ENCODE results near the gene GALNT5. TPM values are rescaled to one million over a fixed set of nuclear protein-coding genes. Genes with fewer than 3 reads are reported as not detected.

GALNT5 gene
- total RNA-seq, 1 donor from 2014 or later = 40.2 TPM

DNA sequence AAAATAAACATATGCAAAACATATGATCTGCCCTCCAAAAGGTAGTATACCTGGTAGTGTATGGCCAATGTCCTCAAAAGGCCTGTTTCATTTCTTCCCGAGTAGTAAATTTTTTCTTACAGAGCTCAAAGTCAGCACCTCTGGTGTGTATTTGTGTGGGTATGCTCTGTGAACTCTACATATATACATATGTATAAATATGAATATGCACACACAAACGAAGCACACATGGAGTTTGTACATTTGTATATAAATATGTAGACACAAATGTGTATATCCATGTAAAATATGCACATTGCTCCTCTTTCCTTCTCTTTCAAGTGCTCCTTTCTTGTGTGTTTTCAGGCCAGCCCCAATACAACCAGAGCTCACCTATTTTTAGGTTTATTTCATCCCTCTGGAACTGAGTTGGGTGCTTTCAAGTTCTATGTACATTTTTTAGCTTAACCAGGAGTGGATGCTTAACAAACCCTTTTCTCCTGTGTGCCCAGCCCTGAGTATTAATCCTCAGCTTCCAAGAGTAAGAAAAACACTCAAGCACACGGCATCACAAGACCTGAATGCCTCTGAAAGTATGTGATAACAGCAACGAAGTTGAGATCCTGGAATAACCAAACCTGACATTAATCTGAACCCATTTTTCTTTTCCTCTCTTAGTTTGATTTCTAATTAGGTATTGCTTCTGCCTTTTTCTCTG, 12.2 kb upstream of the GALNT5 start:
- no peaks in the 10 kb centered on the region for H3K27me3 ChIP-seq
- H3K27ac ChIP-seq = no peak overlapping the region
- intact Hi-C loops (cut with DNase I) = no loop called here
- DNase-seq (no peak), ATAC-seq (peak; percentile 55)
- H3K4me1 ChIP-seq = no peaks in the 10 kb centered on the region
- H3K4me3 ChIP-seq = no peak overlapping the region
- H3K36me3 ChIP-seq = no peaks in the 10 kb centered on the region
- TF ChIP-seq, protein P1, sequence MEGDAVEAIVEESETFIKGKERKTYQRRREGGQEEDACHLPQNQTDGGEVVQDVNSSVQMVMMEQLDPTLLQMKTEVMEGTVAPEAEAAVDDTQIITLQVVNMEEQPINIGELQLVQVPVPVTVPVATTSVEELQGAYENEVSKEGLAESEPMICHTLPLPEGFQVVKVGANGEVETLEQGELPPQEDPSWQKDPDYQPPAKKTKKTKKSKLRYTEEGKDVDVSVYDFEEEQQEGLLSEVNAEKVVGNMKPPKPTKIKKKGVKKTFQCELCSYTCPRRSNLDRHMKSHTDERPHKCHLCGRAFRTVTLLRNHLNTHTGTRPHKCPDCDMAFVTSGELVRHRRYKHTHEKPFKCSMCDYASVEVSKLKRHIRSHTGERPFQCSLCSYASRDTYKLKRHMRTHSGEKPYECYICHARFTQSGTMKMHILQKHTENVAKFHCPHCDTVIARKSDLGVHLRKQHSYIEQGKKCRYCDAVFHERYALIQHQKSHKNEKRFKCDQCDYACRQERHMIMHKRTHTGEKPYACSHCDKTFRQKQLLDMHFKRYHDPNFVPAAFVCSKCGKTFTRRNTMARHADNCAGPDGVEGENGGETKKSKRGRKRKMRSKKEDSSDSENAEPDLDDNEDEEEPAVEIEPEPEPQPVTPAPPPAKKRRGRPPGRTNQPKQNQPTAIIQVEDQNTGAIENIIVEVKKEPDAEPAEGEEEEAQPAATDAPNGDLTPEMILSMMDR (IDR thresholded peaks at IDR 0.05) = no peak
- no peaks in the 10 kb centered on the region for H3K9me3 ChIP-seq

DNA sequence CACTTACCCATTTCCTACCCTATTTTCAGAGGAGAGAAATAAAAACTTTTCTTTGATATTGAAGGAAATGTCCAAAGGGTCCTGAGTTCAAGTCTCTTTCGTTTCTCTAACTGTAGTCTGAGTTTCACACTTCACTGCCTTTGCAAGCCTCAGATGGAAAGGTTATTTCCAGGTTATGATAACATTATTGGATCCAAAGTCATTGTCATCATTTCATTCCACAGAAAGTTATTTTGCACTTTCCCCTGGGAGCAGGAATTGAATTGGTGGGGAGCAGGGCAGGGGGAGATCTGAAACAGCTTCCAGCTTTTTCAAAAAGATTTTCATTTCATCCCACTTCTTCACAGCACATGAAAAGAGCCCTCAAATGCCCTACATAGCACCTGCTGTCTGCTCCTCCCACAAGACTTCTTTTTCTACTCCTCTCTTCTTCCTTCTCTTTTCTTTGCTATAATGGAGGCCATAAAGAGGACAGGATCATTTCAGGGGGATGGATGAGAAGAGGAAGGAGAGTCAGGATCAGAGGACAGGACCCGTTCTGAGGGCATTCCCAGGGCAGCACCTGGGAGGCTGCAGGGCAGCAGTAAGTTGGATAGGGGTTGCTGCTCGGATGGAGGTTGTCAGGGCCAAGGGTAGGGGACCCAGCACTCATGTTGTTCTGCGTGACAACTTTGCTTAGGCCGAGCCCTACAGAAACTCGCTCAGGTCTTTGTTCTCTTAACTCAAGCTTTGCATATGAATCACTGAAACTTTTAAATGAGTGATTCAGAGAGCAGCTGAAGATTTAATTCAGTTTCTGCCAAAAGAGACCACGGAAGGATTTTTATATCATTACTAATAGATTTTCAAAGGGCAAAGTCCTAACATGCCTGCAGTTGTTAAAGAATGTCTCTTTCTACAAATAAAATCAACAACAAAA, 11.4 kb upstream of the GALNT5 start:
- intact Hi-C loops (cut with DNase I) = no loop called here
- H3K27ac ChIP-seq = no peak overlapping the region
- H3K4me1 ChIP-seq = no peaks in the 10 kb centered on the region
- H3K36me3 ChIP-seq = no peaks in the 10 kb centered on the region
- no peaks in the 10 kb centered on the region for H3K27me3 ChIP-seq
- TF ChIP-seq, protein P1 (IDR thresholded peaks at IDR 0.05) = no peak
- peak; percentile 36 for ATAC-seq
- no peaks in the 10 kb centered on the region for H3K9me3 ChIP-seq
- DNase-seq = no peak
- no peak overlapping the region for H3K4me3 ChIP-seq

DNA sequence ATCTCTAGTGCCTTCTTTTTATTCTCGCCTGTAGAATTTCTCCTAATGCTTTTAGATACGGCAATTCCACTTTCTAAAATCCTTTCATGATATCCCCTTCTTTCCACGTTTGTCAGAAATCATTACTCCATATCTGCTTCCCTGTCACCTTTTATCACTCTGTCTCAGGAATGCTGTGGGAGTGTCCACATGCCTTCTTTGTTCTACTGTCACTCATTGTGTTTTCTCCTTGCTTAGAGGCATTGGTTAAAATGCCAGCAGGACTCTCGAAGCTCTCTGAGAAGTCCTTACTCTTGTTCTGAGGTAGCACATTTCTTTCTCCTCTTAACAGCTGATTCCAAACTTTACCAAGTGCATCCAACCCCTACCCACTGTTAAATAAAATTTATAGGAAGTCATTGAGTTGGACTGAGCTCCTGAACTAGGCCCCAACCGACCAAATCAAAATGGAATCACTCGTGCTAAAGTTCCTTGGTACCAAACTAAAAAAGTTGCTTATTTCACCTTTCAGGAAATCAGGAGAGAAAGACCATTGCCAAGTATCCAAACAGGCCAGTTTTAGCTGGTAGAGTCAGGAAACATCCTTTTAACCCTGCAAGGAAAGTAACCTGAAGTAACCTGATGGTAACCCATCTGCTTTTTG, 10.6 kb upstream of the GALNT5 start:
- no peaks in the 10 kb centered on the region for H3K9me3 ChIP-seq
- no peaks in the 10 kb centered on the region for H3K4me1 ChIP-seq
- no peak overlapping the region for H3K4me3 ChIP-seq
- TF ChIP-seq, protein P1 (IDR thresholded peaks at IDR 0.05) = no peak
- peak; percentile 67 for ATAC-seq
- DNase-seq = no peak
- no peaks in the 10 kb centered on the region for H3K36me3 ChIP-seq
- no peaks in the 10 kb centered on the region for H3K27me3 ChIP-seq
- intact Hi-C loops (cut with DNase I) = no loop called here
- no peak overlapping the region for H3K27ac ChIP-seq

DNA sequence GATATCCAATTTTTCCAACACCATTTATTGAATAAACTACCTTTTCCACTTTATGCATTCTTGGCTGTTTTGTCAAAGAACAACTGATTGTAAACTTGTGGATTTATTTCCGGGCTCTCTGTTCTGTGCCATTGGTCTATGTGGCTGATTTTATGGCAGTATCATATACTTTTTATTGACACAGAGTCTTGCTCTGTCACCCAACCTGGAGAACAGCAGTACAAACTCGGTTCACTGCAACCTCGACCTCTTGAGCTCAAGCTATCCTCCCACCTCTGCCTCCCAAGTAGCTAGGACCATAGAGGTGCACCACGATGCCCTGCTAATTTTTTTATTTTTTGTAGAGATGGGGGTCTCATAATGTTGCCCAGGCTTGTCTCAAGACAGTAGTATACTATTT, 6.7 kb upstream of the GALNT5 start:
- Histone ChIP-seq H3K27me3 (no peaks in the 10 kb centered on the region), H3K9me3 (no peaks in the 10 kb centered on the region), H3K4me3 (no peak overlapping the region), H3K27ac (no peak overlapping the region), H3K4me1 (no peaks in the 10 kb centered on the region), H3K36me3 (no peaks in the 10 kb centered on the region)
- intact Hi-C loops (cut with DNase I) = no loop called here
- DNase-seq = no peak
- TF ChIP-seq, protein P1 (IDR thresholded peaks at IDR 0.05) = no peak
- ATAC-seq = no peak

DNA sequence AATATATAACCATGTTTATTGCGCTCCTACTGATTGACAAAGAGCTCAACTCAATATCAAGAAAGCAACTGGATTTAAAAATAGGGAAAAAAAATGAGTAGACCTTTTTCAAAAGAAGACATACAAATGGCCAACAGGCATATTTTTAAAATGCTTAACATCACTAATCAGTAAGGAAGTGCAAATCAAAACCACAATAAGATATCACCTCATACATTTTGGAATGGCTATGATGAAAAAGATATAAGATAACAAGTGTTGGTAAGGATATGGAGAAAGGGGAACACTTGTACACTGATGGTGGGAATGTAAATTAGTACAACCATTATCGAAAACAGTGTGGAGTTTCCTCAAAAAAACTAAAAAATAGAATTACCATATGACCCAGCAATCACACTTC, 5.6 kb upstream of the GALNT5 start:
- DNase-seq = no peak
- intact Hi-C loops (cut with DNase I) = no loop called here
- H3K36me3 ChIP-seq = no peaks in the 10 kb centered on the region
- no peaks in the 10 kb centered on the region for H3K4me1 ChIP-seq
- H3K27me3 ChIP-seq = no peaks in the 10 kb centered on the region
- no peak for ATAC-seq
- H3K4me3 ChIP-seq = no peak overlapping the region
- no peaks in the 10 kb centered on the region for H3K9me3 ChIP-seq
- TF ChIP-seq, protein P1 (IDR thresholded peaks at IDR 0.05) = no peak
- H3K27ac ChIP-seq = no peak overlapping the region
